ENCODE measurements around the gene ZNF654. TPM values are rescaled to one million over a fixed set of nuclear protein-coding genes. Genes with fewer than 3 reads are reported as not detected.

Gene ZNF654
- total and polyA plus RNA-seq, 9 of the 15 experiments (the other 6 are each of a cell fraction or from before 2014, with no cell fraction given) = 2.4 to 8.6 (median 5.1) TPM

- TF ChIP-seq ETV1 (tag; conservative IDR thresholded peaks at IDR 0.05; ENCODE audit: low read depth) (peak; percentile 81), NCOA4 (IDR thresholded peaks at IDR 0.05; ENCODE audit: partially characterized antibody) (no peak), ATF4 (CRISPR knock-in tag; IDR thresholded peaks at IDR 0.05) (no peak), PHF20 (IDR thresholded peaks at IDR 0.05; ENCODE audit: partially characterized antibody) (peak; percentile 90), ZNF24 (IDR thresholded peaks at IDR 0.05) (peak; percentile 26; the same call in 1 of the 2 replicates), BRF1 (IDR thresholded peaks at IDR 0.05; ENCODE audit: borderline replicate concordance, extremely low read depth, insufficient read length) (no peak), GABPB1 (CRISPR knock-in tag; IDR thresholded peaks at IDR 0.05) (peak; percentile 98), ESRRA (IDR thresholded peaks at IDR 0.05; ENCODE audit: borderline replicate concordance, low read depth) (peak; percentile 62), TAF1 (IDR thresholded peaks at IDR 0.05; ENCODE audit: control insufficient read depth, extremely low read depth, insufficient read depth, low read length, severe bottlenecking) (peak; percentile 80), POLR3G (IDR thresholded peaks at IDR 0.05; ENCODE audit: extremely low read depth, insufficient read length, insufficient replicate concordance) (no peak), ERF (CRISPR knock-in tag; IDR thresholded peaks at IDR 0.05) (no peak), L3MBTL2 (IDR thresholded peaks at IDR 0.05) (peak; percentile 61), NRF1 (conservative IDR thresholded peaks at IDR 0.05 in 1 of 2, IDR thresholded peaks at IDR 0.05 in 1 of 2) (peak; percentile 87 to 88), MYNN (IDR thresholded peaks at IDR 0.05) (0 out of 2 replicates have a peak, but pooled peaks have one; percentile 46), MYNN (CRISPR knock-in tag; IDR thresholded peaks at IDR 0.05) (no peak), TCF7 (IDR thresholded peaks at IDR 0.05; ENCODE audit: borderline replicate concordance) (0 out of 2 replicates have a peak, but pooled peaks have one; percentile 31), ZEB2 (IDR thresholded peaks at IDR 0.05) (peak; percentile 94), ILF3 (IDR thresholded peaks at IDR 0.05; ENCODE audit: borderline replicate concordance) (no peak), STAT5A (IDR thresholded peaks at IDR 0.05; ENCODE audit: borderline replicate concordance, low read length) (no peak), DIDO1 (tag; IDR thresholded peaks at IDR 0.05; ENCODE audit: low read depth) (peak; percentile 92), BRF2 (IDR thresholded peaks at IDR 0.05; ENCODE audit: borderline replicate concordance, insufficient read depth, insufficient read length) (no peak), HMGN3 (IDR thresholded peaks at IDR 0.05; ENCODE audit: borderline replicate concordance, extremely low read depth, insufficient read length, low read depth, low read length) (peak; percentile 59), FOXM1 (IDR thresholded peaks at IDR 0.05; ENCODE audit: low read depth) (0 out of 2 replicates have a peak, but pooled peaks have one; percentile 30), FOXM1 (CRISPR knock-in tag; IDR thresholded peaks at IDR 0.05; ENCODE audit: low read depth) (no peak)
Measured at GRCh38 chr3:88149509-88150362, 90.7 kb downstream of the ZNF654 start, which contains the start of gene C3orf38 (continued).

Measured in K562 (cell line).